MM.1S (cell line): ENCODE data around the gene ARPIN.

Experiments
- CTCF ChIP-seq: fragments of 300-600 bp; sonication (generic); IDR thresholded peaks from 2 replicates; pipeline ENCODE4 v1.5.1; 2016; ENCODE audit warnings: antibody characterized with exemption, low read length, mixed read lengths
- EZH2 ChIP-seq: fragments of 300-600 bp; sonication (generic); optimal IDR thresholded peaks from 2 replicates; pipeline ENCODE3; 2017; ENCODE audit warnings: low read depth, mild to moderate bottlenecking, antibody characterized with exemption, low read length, mixed read lengths

- TF ChIP-seq EZH2 (no peak), CTCF (no peak)
Observed at GRCh38 chr15:89905846-89906378, 6.8 kb downstream of the ARPIN start.
